ENCODE data around the gene MILR1.
"Not testable (repeated sequence)": the region's sequence is repeated elsewhere in the genome, so short reads cannot be mapped to it uniquely, and the experiment has no call there.

DNA sequence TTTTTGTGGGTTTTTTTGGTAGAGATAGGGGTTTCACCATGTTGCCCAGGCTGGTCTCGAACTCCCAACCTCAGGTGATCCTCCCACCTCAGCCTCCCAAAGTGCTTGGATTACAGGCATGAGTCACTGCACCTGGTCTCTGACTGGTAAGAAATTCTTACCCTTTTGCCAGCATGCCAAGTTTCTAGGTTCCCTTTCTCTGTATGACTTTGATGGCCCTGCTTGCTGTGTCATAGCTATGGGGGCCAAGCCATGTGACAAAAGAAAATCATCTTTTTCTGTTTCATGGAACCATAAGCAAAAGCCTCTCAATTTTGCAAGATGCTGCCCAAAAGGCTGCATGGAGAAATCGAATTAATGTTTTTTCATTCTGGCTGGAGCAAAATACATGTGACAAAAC lies 18.9 kb upstream of the MILR1 start:
- TF ChIP-seq, protein P1, sequence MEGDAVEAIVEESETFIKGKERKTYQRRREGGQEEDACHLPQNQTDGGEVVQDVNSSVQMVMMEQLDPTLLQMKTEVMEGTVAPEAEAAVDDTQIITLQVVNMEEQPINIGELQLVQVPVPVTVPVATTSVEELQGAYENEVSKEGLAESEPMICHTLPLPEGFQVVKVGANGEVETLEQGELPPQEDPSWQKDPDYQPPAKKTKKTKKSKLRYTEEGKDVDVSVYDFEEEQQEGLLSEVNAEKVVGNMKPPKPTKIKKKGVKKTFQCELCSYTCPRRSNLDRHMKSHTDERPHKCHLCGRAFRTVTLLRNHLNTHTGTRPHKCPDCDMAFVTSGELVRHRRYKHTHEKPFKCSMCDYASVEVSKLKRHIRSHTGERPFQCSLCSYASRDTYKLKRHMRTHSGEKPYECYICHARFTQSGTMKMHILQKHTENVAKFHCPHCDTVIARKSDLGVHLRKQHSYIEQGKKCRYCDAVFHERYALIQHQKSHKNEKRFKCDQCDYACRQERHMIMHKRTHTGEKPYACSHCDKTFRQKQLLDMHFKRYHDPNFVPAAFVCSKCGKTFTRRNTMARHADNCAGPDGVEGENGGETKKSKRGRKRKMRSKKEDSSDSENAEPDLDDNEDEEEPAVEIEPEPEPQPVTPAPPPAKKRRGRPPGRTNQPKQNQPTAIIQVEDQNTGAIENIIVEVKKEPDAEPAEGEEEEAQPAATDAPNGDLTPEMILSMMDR (conservative IDR thresholded peaks at IDR 0.05; ENCODE audit: low read depth in 2 of 2): not testable (repeated sequence)
- TF ChIP-seq EZH2phosphoT487 (IDR thresholded peaks at IDR 0.05; ENCODE audit: unreplicated experiment); EZH2 (IDR thresholded peaks at IDR 0.05; ENCODE audit: low read depth, unreplicated experiment); POLR2AphosphoS5 (IDR thresholded peaks at IDR 0.05; ENCODE audit: low read depth); REST (IDR thresholded peaks at IDR 0.05; ENCODE audit: unreplicated experiment); JUNB (IDR thresholded peaks at IDR 0.05; ENCODE audit: unreplicated experiment); CREB1 (CRISPR knock-in tag; IDR thresholded peaks at IDR 0.05; ENCODE audit: low read depth); ZNF114 (CRISPR knock-in tag; IDR thresholded peaks at IDR 0.05): not testable (repeated sequence)
- TF ChIP-seq, protein P2, sequence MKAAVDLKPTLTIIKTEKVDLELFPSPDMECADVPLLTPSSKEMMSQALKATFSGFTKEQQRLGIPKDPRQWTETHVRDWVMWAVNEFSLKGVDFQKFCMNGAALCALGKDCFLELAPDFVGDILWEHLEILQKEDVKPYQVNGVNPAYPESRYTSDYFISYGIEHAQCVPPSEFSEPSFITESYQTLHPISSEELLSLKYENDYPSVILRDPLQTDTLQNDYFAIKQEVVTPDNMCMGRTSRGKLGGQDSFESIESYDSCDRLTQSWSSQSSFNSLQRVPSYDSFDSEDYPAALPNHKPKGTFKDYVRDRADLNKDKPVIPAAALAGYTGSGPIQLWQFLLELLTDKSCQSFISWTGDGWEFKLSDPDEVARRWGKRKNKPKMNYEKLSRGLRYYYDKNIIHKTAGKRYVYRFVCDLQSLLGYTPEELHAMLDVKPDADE (IDR thresholded peaks at IDR 0.05): not testable (repeated sequence)
- TF ChIP-seq, protein P3, sequence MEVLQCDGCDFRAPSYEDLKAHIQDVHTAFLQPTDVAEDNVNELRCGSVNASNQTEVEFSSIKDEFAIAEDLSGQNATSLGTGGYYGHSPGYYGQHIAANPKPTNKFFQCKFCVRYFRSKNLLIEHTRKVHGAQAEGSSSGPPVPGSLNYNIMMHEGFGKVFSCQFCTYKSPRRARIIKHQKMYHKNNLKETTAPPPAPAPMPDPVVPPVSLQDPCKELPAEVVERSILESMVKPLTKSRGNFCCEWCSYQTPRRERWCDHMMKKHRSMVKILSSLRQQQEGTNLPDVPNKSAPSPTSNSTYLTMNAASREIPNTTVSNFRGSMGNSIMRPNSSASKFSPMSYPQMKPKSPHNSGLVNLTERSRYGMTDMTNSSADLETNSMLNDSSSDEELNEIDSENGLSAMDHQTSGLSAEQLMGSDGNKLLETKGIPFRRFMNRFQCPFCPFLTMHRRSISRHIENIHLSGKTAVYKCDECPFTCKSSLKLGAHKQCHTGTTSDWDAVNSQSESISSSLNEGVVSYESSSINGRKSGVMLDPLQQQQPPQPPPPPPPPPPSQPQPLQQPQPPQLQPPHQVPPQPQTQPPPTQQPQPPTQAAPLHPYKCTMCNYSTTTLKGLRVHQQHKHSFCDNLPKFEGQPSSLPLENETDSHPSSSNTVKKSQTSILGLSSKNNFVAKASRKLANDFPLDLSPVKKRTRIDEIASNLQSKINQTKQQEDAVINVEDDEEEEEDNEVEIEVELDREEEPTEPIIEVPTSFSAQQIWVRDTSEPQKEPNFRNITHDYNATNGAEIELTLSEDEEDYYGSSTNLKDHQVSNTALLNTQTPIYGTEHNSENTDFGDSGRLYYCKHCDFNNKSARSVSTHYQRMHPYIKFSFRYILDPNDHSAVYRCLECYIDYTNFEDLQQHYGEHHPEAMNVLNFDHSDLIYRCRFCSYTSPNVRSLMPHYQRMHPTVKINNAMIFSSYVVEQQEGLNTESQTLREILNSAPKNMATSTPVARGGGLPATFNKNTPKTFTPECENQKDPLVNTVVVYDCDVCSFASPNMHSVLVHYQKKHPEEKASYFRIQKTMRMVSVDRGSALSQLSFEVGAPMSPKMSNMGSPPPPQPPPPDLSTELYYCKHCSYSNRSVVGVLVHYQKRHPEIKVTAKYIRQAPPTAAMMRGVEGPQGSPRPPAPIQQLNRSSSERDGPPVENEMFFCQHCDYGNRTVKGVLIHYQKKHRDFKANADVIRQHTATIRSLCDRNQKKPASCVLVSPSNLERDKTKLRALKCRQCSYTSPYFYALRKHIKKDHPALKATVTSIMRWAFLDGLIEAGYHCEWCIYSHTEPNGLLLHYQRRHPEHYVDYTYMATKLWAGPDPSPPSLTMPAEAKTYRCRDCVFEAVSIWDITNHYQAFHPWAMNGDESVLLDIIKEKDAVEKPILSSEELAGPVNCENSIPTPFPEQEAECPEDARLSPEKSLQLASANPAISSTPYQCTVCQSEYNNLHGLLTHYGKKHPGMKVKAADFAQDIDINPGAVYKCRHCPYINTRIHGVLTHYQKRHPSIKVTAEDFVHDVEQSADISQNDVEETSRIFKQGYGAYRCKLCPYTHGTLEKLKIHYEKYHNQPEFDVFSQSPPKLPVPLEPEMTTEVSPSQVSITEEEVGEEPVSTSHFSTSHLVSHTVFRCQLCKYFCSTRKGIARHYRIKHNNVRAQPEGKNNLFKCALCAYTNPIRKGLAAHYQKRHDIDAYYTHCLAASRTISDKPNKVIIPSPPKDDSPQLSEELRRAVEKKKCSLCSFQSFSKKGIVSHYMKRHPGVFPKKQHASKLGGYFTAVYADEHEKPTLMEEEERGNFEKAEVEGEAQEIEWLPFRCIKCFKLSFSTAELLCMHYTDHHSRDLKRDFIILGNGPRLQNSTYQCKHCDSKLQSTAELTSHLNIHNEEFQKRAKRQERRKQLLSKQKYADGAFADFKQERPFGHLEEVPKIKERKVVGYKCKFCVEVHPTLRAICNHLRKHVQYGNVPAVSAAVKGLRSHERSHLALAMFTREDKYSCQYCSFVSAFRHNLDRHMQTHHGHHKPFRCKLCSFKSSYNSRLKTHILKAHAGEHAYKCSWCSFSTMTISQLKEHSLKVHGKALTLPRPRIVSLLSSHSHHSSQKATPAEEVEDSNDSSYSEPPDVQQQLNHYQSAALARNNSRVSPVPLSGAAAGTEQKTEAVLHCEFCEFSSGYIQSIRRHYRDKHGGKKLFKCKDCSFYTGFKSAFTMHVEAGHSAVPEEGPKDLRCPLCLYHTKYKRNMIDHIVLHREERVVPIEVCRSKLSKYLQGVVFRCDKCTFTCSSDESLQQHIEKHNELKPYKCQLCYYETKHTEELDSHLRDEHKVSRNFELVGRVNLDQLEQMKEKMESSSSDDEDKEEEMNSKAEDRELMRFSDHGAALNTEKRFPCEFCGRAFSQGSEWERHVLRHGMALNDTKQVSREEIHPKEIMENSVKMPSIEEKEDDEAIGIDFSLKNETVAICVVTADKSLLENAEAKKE (CRISPR knock-in tag; IDR thresholded peaks at IDR 0.05): not testable (repeated sequence)
